ENCODE measurements around the gene WDR35. TPM values are rescaled to one million over a fixed set of nuclear protein-coding genes. Genes with fewer than 3 reads are reported as not detected.

The WDR35 gene
- total and polyA plus RNA-seq, 2 of the 4 experiments (the other 2 are of a cell fraction), result 3.4 to 8.1 TPM

GRCh38 chr2:19872302-19872701 is 117.6 kb downstream of the WDR35 start:
- in situ Hi-C loops (cut with MboI; ENCODE audit: low sequenced_read_pairs), result loop anchor here (5.0 kb wide), 1 partner anchor 1350 kb away; no protein-coding TSS in a partner anchor
- H2BK15ac ChIP-seq (ENCODE audit: low read depth, low read length), result no peak overlapping the region
- dilution Hi-C loops (cut with HindIII; ENCODE audit: low sequenced_read_pairs, unreplicated experiment), result no loop called here
- H3K36me3 ChIP-seq (ENCODE audit: control insufficient read depth, insufficient read depth, low read length), result no peaks in the 10 kb centered on the region
- H3K27me3 ChIP-seq (ENCODE audit: control insufficient read depth, insufficient read depth, low read length), result peaks cover 38% of the 10 kb centered on the region
- no peak overlapping the region for H2AK5ac ChIP-seq (ENCODE audit: low read depth, low read length)
- H2AFZ ChIP-seq (replicated peaks; ENCODE audit: low read length, poor library complexity), result no peak overlapping the region
- H4K91ac ChIP-seq (ENCODE audit: insufficient read depth, low read depth, low read length), result no peak overlapping the region
- no peak overlapping the region for H3K14ac ChIP-seq (replicated peaks; ENCODE audit: low read depth, low read length)
- TF ChIP-seq SMC3 (IDR thresholded peaks at IDR 0.05; ENCODE audit: low read depth, low read length), result no peak
- no peak for TF ChIP-seq BHLHE40 (IDR thresholded peaks at IDR 0.05; ENCODE audit: low read depth, low read length)
- TF ChIP-seq MXI1 (IDR thresholded peaks at IDR 0.05; ENCODE audit: borderline replicate concordance, low read depth, low read length), result no peak
- no peak for TF ChIP-seq USF2 (IDR thresholded peaks at IDR 0.05; ENCODE audit: low read depth, low read length)
- ChIA-PET POLR2A (ENCODE audit: unreplicated experiment) (no interaction called here), CTCF (interaction anchor here (0.7 kb wide), 1 partner anchor 8 kb away, joined by 4 read pairs; no protein-coding TSS in a partner anchor)
- no peak overlapping the region for H3K4ac ChIP-seq (ENCODE audit: low read depth, low read length)
- no TSS peak for BruUV-seq (replicated peaks)
- H4K5ac ChIP-seq (ENCODE audit: low read depth, low read length), result no peak overlapping the region
- H3K23ac ChIP-seq (ENCODE audit: low read depth, low read length), result no peak overlapping the region
- no peak overlapping the region for H2BK120ac ChIP-seq (ENCODE audit: low read depth, low read length)
- no peaks in the 10 kb centered on the region for H3K9me3 ChIP-seq (ENCODE audit: control insufficient read depth, insufficient read depth, low read length)
- H4K8ac ChIP-seq (ENCODE audit: low read depth in 2 of 2, low read length in 2 of 2), result no peak overlapping the region
- H3K18ac ChIP-seq (ENCODE audit: low read depth, low read length), result no peak overlapping the region
- H3K9me1 ChIP-seq (ENCODE audit: insufficient read depth, low read length), result peaks cover 7% of the 10 kb centered on the region; the same call in 1 of the 2 replicates
- H3K4me2 ChIP-seq (ENCODE audit: low read depth, low read length), result no peak overlapping the region
- DNase-seq (no peak), ATAC-seq (ENCODE audit: low read depth) (no peak)
- H2BK5ac ChIP-seq (ENCODE audit: low read depth, low read length, poor library complexity, severe bottlenecking), result no peak overlapping the region
- H3K4me1 ChIP-seq (ENCODE audit: control insufficient read depth, insufficient read depth, low read length), result peaks cover 9% of the 10 kb centered on the region; the same call in 1 of the 2 replicates
- no peak overlapping the region for H2BK20ac ChIP-seq (ENCODE audit: low read depth, low read length)
- no CpG with 5 or more reads among the region's 3 CpGs for WGBS, 2 experiments (ENCODE audit: extremely low coverage in 2 of 2, insufficient read length in 1 of 2)
- no peak overlapping the region for H3K9ac ChIP-seq (ENCODE audit: low read depth, low read length)
- no peak overlapping the region for H3K4me3 ChIP-seq (ENCODE audit: insufficient read depth, low read depth, low read length)
- H3K56ac ChIP-seq (ENCODE audit: extremely low read depth, insufficient read depth, low read length), result no peak overlapping the region
- intact Hi-C loops (cut with micrococcal nuclease), result no loop called here
- H4K20me1 ChIP-seq (ENCODE audit: insufficient read depth, low read length), result peaks cover 3% of the 10 kb centered on the region
- no peak overlapping the region for H2AK9ac ChIP-seq (replicated peaks; ENCODE audit: low read depth, low read length, poor library complexity)
- no peak overlapping the region for H3K27ac ChIP-seq (ENCODE audit: insufficient read depth, low read length)
- no peaks in the 10 kb centered on the region for H3K79me1 ChIP-seq (ENCODE audit: low read depth in 1 of 2, low read length in 2 of 2)
